Measurements from ENCODE around the gene CUX1. TPM values are rescaled to one million over a fixed set of nuclear protein-coding genes. Genes with fewer than 3 reads are reported as not detected.
"Not testable (repeated sequence)": the region's sequence is repeated elsewhere in the genome, so short reads cannot be mapped to it uniquely, and the experiment has no call there.

Gene CUX1
- total RNA-seq, 4 donors from 2014 or later = 64.1 to 142 (median 111) TPM

DNA sequence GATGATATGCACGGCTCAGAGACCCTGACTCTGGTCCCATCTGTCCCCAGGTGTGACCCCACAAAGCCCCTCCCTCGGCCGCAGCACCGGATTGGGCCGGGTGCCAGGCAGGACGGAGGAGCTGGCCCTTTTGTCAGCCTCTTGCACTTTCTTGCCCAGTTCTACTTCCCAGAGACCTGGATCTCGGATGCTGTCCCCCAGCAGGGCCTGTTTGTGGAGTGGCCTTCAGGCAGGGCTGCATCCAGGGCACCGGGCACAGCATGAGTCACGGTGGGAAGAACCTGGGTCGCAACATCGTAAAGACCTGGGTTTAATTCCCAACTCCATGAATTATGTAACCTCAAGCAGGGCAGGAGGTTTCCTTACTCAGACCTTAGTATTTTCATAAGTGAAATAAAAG is 310.9 kb downstream of the CUX1 start:
- no peaks in the 10 kb centered on the region for H3K4me1 ChIP-seq
- no peaks in the 10 kb centered on the region for H3K27me3 ChIP-seq
- H3K9me3 ChIP-seq = no peaks in the 10 kb centered on the region
- H3K36me3 ChIP-seq = peaks cover 0 to 9% (median 0%) of the 10 kb centered on the region in 3 donors
- TF ChIP-seq, protein P1, sequence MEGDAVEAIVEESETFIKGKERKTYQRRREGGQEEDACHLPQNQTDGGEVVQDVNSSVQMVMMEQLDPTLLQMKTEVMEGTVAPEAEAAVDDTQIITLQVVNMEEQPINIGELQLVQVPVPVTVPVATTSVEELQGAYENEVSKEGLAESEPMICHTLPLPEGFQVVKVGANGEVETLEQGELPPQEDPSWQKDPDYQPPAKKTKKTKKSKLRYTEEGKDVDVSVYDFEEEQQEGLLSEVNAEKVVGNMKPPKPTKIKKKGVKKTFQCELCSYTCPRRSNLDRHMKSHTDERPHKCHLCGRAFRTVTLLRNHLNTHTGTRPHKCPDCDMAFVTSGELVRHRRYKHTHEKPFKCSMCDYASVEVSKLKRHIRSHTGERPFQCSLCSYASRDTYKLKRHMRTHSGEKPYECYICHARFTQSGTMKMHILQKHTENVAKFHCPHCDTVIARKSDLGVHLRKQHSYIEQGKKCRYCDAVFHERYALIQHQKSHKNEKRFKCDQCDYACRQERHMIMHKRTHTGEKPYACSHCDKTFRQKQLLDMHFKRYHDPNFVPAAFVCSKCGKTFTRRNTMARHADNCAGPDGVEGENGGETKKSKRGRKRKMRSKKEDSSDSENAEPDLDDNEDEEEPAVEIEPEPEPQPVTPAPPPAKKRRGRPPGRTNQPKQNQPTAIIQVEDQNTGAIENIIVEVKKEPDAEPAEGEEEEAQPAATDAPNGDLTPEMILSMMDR (IDR thresholded peaks at IDR 0.05) = no peak
- no peak for TF ChIP-seq POLR2A (IDR thresholded peaks at IDR 0.05)
- DNase-seq = no peak
- H3K27ac ChIP-seq = no peak overlapping the region
- H3K4me3 ChIP-seq = no peak overlapping the region

DNA sequence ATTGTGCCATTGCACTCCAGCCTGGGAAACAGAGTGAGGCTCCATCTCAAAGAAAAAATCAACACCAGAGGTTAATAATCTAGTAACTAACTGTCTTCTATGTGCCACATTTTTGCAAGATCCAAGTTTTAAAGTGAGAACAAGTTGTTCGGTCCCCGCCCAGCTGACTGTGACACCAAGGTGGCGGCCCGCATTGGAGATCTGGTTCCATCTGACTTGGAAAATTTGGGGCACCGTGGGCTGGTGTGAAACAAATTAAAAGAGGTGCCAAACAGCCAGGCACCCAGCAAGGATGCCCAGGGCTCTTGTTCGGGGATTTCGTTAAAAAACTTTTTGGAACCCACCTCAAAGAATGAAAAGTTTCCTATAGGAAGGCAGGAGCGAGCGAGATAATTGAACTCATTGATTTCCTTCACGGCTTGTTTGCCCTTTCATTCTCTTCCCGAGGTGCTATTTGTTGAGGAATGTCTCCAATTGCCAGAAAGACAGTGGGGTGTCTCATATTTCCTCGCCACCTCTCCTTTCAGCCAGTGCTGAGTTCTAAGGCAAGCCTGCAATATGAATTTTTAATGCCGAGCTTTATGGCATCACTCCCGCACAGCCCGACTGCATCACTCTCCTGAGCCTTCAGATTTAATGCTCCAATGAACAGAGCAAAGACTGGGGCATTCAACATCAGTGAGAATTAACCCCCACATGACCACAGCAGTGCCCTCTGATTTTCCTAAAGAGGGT is 312.4 kb downstream of the CUX1 start:
- H3K9me3 ChIP-seq = no peaks in the 10 kb centered on the region
- no peaks in the 10 kb centered on the region for H3K27me3 ChIP-seq
- H3K4me1 ChIP-seq = no peaks in the 10 kb centered on the region
- H3K36me3 ChIP-seq = peaks cover 0 to 13% (median 0%) of the 10 kb centered on the region in 3 donors
- H3K4me3 ChIP-seq = no peak overlapping the region
- no peak overlapping the region for H3K27ac ChIP-seq
- TF ChIP-seq, protein P1 (IDR thresholded peaks at IDR 0.05) = no peak
- no peak for TF ChIP-seq POLR2A (IDR thresholded peaks at IDR 0.05)
- no peak for DNase-seq

DNA sequence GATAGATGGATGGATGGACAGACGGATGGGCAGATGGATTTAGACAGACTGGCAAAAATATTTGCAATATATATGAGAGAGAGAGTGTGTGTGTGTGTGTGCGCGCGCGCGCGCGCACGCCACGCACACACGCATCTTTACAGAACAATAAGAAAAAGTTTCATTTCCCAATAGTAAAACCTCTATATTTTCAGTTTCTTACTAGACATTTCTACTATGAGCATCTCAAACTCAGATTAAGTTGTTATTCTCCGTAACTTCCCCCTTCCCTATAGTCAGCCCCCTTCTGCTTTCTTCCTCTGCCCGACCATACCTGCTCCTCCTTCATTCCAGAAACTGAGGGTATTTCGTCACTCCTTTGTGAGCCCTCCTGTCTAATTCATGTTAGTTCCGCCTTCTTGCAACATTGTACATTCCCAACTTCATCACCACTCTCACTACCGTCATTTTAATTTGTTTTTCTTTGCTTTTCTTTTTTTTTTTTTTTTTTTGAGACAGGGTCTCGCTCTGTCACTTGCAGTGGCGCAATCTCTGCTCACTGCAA is 314.9 kb downstream of the CUX1 start:
- no peaks in the 10 kb centered on the region for H3K9me3 ChIP-seq
- no peak for DNase-seq
- H3K27me3 ChIP-seq = no peaks in the 10 kb centered on the region
- no peak overlapping the region for H3K4me3 ChIP-seq
- no peaks in the 10 kb centered on the region for H3K4me1 ChIP-seq
- H3K27ac ChIP-seq = no peak overlapping the region
- TF ChIP-seq POLR2A (IDR thresholded peaks at IDR 0.05) = no peak
- TF ChIP-seq, protein P1 (IDR thresholded peaks at IDR 0.05) = no peak
- H3K36me3 ChIP-seq = peaks cover 0 to 10% (median 0%) of the 10 kb centered on the region in 3 donors

DNA sequence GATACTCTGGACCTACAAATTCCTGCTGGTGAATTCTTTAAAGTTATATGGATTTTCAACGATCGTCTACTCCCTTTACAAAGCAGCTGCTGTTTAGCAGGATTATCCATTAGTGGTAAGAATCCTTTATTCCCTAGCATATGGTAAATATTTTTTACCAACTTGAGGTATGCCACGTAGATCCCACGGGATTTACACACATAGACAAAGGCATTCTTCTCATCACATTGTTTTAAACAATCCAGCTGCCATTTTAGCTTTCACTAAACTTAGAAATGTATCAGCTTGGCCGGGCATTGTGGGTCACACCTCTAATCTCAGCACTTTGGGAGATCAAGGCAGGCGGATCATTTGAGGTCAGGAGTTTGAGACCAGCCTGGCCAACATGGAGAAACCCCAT is 321.2 kb downstream of the CUX1 start:
- Histone ChIP-seq H3K27me3 (no peaks in the 10 kb centered on the region), H3K4me1 (no peaks in the 10 kb centered on the region), H3K9me3 (no peaks in the 10 kb centered on the region), H3K36me3 (peaks cover 0 to 16% (median 0%) of the 10 kb centered on the region in 3 donors), H3K4me3 (no peak overlapping the region), H3K27ac (no peak overlapping the region)
- TF ChIP-seq, protein P1 (IDR thresholded peaks at IDR 0.05) = no peak
- TF ChIP-seq POLR2A (IDR thresholded peaks at IDR 0.05) = no peak
- DNase-seq = no peak

DNA sequence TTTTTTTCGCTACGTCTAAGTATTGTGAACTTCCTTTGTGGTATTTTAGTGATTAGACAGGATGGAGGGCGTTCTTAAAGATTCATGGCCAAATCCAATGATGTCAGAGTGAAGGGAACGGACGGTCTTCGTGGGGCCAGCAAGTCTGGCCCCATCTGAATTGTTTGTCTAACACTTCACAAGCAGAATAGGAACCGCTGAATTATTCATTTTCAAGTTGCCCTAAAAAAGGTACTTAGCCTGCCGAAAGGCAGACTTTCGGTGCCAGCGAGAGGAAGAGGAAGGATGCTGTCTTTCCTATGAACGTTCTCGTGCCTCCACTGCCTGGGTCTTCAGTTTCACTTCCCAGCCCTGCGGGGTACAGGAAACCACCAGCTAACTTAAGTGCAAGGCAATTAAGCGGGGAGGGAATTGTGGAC is 323.5 kb downstream of the CUX1 start:
- no peaks in the 10 kb centered on the region for H3K9me3 ChIP-seq
- TF ChIP-seq, protein P1 (IDR thresholded peaks at IDR 0.05) = no peak
- TF ChIP-seq POLR2A (IDR thresholded peaks at IDR 0.05) = no peak
- no peaks in the 10 kb centered on the region for H3K4me1 ChIP-seq
- H3K4me3 ChIP-seq = no peak overlapping the region
- peak in 2 of 3 donors; percentile 60 to 67 for DNase-seq
- peaks cover 0 to 6% (median 0%) of the 10 kb centered on the region in 3 donors for H3K36me3 ChIP-seq
- no peak overlapping the region for H3K27ac ChIP-seq
- no peaks in the 10 kb centered on the region for H3K27me3 ChIP-seq

DNA sequence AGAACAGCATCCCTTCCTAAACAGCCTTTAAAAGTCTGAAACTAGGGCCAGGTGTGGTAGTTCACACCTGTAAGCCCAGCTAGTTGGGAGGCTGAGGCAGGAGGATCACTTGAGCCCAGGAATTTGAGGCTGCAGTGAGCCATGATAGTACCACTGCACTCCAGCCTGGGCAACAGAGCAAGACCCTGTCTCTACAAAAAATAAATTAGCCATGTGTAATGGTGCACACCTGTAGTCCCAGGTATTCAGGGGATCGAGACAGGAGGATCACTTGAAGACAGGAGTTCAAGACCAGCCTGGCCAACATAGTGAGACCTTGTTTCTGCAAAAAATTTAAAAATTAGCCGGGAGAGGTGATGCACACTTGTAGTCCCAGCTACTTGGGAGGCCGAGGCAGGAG is 325.0 kb downstream of the CUX1 start:
- H3K36me3 ChIP-seq, H3K4me1 ChIP-seq, H3K27ac ChIP-seq, H3K4me3 ChIP-seq, H3K27me3 ChIP-seq, DNase-seq, H3K9me3 ChIP-seq: not testable (repeated sequence)
